ENCODE measurements around the gene SLC16A2. TPM values are rescaled to one million over a fixed set of nuclear protein-coding genes. Genes with fewer than 3 reads are reported as not detected.

SLC16A2 gene
- total RNA-seq: 10 to 100 TPM in 2 of 9 donors, 1 to 10 TPM in 7; 4.7 to 12.1 (median 7.2) TPM
- 1 to 10 TPM; 2.2 to 7.7 TPM for polyA plus RNA-seq
- long read RNA-seq, donor 1, partial matches to known transcripts: 1 of 4 reads
- long read RNA-seq, donor 1, other reads (novel, unspliced or antisense): 3 of 4 reads
- long read RNA-seq, donor 2, full-length matches to known transcripts: 2 of 13 reads
- long read RNA-seq, donor 2, partial matches to known transcripts: 10 of 13 reads
- long read RNA-seq, donor 2, other reads (novel, unspliced or antisense): 1 of 13 reads
- long read RNA-seq, donor 3, full-length matches to known transcripts: 5 of 9 reads
- long read RNA-seq, donor 3, partial matches to known transcripts: 1 of 9 reads
- long read RNA-seq, donor 3, other reads (novel, unspliced or antisense): 3 of 9 reads

- Histone ChIP-seq H3K4me3 (peak within 1 kb of the TSS; percentile 31 to 78 (median 60)), H3K27me3 (peaks cover 0 to 55% (median 0%) of the 10 kb centered on the region in 9 donors), H3K4me1 (peaks cover 0 to 8% (median 0%) of the 10 kb centered on the region in 12 donors), H3K9me3 (no peaks in the 10 kb centered on the region), H3K36me3 (no peaks in the 10 kb centered on the region), H3K27ac (peak within 1 kb of the TSS; percentile 76 to 97 (median 90))
- intact Hi-C loops (cut with DNase I): loop anchor here in 5 of 10 donors (1.0 to 10.0 kb wide), 5 partner anchors 114 to 129 kb away; no protein-coding TSS in a partner anchor
- TF ChIP-seq POLR2A (IDR thresholded peaks at IDR 0.05): peak in 1 of 2 donors; percentile 25
- no peak for TF ChIP-seq CTCF (IDR thresholded peaks at IDR 0.05)
- peak; percentile 76 to 85 (median 81) for DNase-seq
- WGBS, 4 donors: 0 to 39% (median 17%) methylated on average over 30 to 33 of the region's 33 CpGs
- ATAC-seq: peak; percentile 74 to 82 (median 78)
Observed at GRCh38 chrX:74421036-74421739, at the start of gene SLC16A2. Gene SLC16A2 (plus strand): TSS chrX:74421493. CDS start chrX:74421638, 145 bp downstream.

- Histone ChIP-seq H3K4me3 (no peak overlapping the region), H3K9me3 (no peaks in the 10 kb centered on the region), H3K27me3 (peaks cover 0 to 21% (median 0%) of the 10 kb centered on the region in 9 donors), H3K36me3 (no peaks in the 10 kb centered on the region), H3K4me1 (no peaks in the 10 kb centered on the region), H3K27ac (no peak overlapping the region)
- no peak for ATAC-seq
- TF ChIP-seq CTCF (IDR thresholded peaks at IDR 0.05) (no peak), POLR2A (IDR thresholded peaks at IDR 0.05) (no peak)
- no peak for DNase-seq
- intact Hi-C loops (cut with DNase I): no loop called here
Observed at GRCh38 chrX:74372272-74372671, 49.0 kb upstream of the SLC16A2 start.

GRCh38 chrX:74377282-74377681 is 44.0 kb upstream of the SLC16A2 start:
- TF ChIP-seq POLR2A (IDR thresholded peaks at IDR 0.05) (no peak), CTCF (IDR thresholded peaks at IDR 0.05) (no peak)
- Histone ChIP-seq H3K4me3 (no peak overlapping the region), H3K27me3 (peaks cover 0 to 12% (median 0%) of the 10 kb centered on the region in 9 donors), H3K36me3 (no peaks in the 10 kb centered on the region), H3K9me3 (no peaks in the 10 kb centered on the region), H3K4me1 (no peaks in the 10 kb centered on the region), H3K27ac (no peak overlapping the region)
- no peak for ATAC-seq
- 36 to 77% (median 64%) methylated on average over 1 of the region's 1 CpG for WGBS, 4 donors
- DNase-seq: no peak
- intact Hi-C loops (cut with DNase I): no loop called here

GRCh38 chrX:74382613-74383012 is 38.7 kb upstream of the SLC16A2 start:
- TF ChIP-seq CTCF (IDR thresholded peaks at IDR 0.05) (peak; percentile 49 to 82 (median 65)), POLR2A (IDR thresholded peaks at IDR 0.05) (no peak)
- intact Hi-C loops (cut with DNase I): loop anchor here in 9 of 10 donors (1.0 to 10.0 kb wide), 7 partner anchors 153 to 172 kb away; no protein-coding TSS in a partner anchor
- 31 to 47% (median 36%) methylated on average over 2 of the region's 2 CpGs for WGBS, 4 donors
- Histone ChIP-seq H3K9me3 (no peaks in the 10 kb centered on the region), H3K27me3 (peaks cover 0 to 25% (median 0%) of the 10 kb centered on the region in 9 donors), H3K4me3 (no peak overlapping the region), H3K27ac (no peak overlapping the region), H3K4me1 (no peaks in the 10 kb centered on the region), H3K36me3 (no peaks in the 10 kb centered on the region)
- ATAC-seq (peak; percentile 77 to 90 (median 85)), DNase-seq (peak in 4 of 5 donors; percentile 27 to 66 (median 42))
